ENCODE data around the gene ZNF654.

DNA sequence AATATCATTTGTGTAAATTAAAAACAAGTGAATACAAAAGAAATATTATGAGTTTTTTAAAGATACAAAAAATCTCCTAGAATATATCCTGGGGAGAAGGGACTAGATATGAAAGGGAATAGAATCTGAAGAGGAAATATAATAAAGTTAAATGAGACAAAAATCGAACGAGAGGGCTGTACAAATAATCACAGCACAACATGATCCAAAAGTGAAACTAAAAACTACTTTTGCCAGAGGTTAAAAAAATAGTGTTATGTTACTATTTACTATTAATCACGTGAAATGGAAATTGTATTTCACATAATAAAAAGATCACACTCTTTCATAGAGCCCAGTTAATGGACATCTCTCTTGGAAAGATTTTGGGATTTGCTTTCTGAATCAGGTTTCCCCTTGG lies 28.8 kb upstream of the ZNF654 start:
- TF ChIP-seq, protein P1, sequence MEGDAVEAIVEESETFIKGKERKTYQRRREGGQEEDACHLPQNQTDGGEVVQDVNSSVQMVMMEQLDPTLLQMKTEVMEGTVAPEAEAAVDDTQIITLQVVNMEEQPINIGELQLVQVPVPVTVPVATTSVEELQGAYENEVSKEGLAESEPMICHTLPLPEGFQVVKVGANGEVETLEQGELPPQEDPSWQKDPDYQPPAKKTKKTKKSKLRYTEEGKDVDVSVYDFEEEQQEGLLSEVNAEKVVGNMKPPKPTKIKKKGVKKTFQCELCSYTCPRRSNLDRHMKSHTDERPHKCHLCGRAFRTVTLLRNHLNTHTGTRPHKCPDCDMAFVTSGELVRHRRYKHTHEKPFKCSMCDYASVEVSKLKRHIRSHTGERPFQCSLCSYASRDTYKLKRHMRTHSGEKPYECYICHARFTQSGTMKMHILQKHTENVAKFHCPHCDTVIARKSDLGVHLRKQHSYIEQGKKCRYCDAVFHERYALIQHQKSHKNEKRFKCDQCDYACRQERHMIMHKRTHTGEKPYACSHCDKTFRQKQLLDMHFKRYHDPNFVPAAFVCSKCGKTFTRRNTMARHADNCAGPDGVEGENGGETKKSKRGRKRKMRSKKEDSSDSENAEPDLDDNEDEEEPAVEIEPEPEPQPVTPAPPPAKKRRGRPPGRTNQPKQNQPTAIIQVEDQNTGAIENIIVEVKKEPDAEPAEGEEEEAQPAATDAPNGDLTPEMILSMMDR (IDR thresholded peaks at IDR 0.05) = no peak
- TF ChIP-seq EZH2 (IDR thresholded peaks at IDR 0.05; ENCODE audit: borderline replicate concordance, insufficient read depth, low read depth, low read length, poor library complexity, severe bottlenecking) = no peak
